Esophagus muscularis mucosa (tissue), 4 donors: ENCODE data around the gene CLCA2. TPM values are rescaled to one million over a fixed set of nuclear protein-coding genes. Genes with fewer than 3 reads are reported as not detected.

ENCODE experiments used
- DNase-seq: peaks from one replicate; pipeline ENCODE4 v3.0.0-alpha.2; 2017; ENCODE audit errors: extremely low spot score
- H3K27ac ChIP-seq, 4 donors: fragments of 200-600 bp; sonication (generic); replicated peaks in 1 of 4; 1 replicate in 3 of 4; 2 replicates in 1 of 4; pipeline ENCODE4 v1.5.1; 2016 to 2019; ENCODE audit warnings: mild to moderate bottlenecking in 1 of 4
- H3K27me3 ChIP-seq, 4 donors: fragments of 200-600 bp; sonication (generic); one replicate each; pipeline versions ENCODE4 v1.5.1 to v1.6.0; 2016 to 2019
- H3K36me3 ChIP-seq, 4 donors: fragments of 200-600 bp; sonication (generic); one replicate each; pipeline ENCODE4 v1.5.1; 2016 to 2019
- H3K4me1 ChIP-seq, 4 donors: fragments of 200-600 bp; sonication (generic); one replicate each; pipeline ENCODE4 v1.5.1; 2016 to 2019
- H3K4me3 ChIP-seq, 4 donors: fragments of 200-600 bp; sonication (generic); 1 replicate in 2 of 4; 2 replicates in 2 of 4; pipeline ENCODE4 v1.5.1; 2016 to 2019; ENCODE audit warnings: mild to moderate bottlenecking in 4 of 4, moderate library complexity in 1 of 4
- H3K9me3 ChIP-seq, 4 donors: fragments of 200-600 bp; sonication (generic); 1 replicate in 3 of 4; 2 replicates in 1 of 4; pipeline ENCODE4 v1.5.1; 2016 to 2019
- EP300 ChIP-seq: sonication (generic); formaldehyde crosslinking; IDR thresholded peaks from one replicate; pipeline ENCODE4 v1.6.1; 2017; ENCODE audit warnings: antibody characterized with exemption
- POLR2A ChIP-seq: fragments of 450-650 bp; IDR thresholded peaks from one replicate; pipeline ENCODE4 v1.6.1; 2017; ENCODE audit warnings: antibody characterized with exemption, moderate library complexity, mild to moderate bottlenecking, low read depth
- POLR2AphosphoS5 ChIP-seq, 2 donors: sonication (generic); formaldehyde crosslinking; IDR thresholded peaks; one replicate each; pipeline ENCODE4 v1.6.1; 2017; ENCODE audit warnings: antibody characterized with exemption in 2 of 2
- WGBS: methylation state at CpG from one replicate; pipeline ENCODE4 v1.1.5; 2018; 5-methylcytosine and 5-hydroxymethylcytosine counted together
- intact Hi-C: fragments of 100-400 bp; cut with DNase I; formaldehyde crosslinking; loops from one replicate; pipeline ENCODE4 v1.15.1; 2023
- total RNA-seq, 4 donors: library from RNA; depleted of rRNA; stranded (reverse); fragments of >200 nt; gene quantifications; one replicate each; pipeline versions ENCODE4 v1.1.0 to v1.2.1, GENCODE V29; 2016
- TF ChIP-seq, protein P1 (sequence below), 3 experiments: fragments of 200-600 bp in 2 of 3; fragments of 450-650 bp in 1 of 3; sonication (generic) in 2 of 3; IDR thresholded peaks; one replicate each; pipeline ENCODE4 v1.5.1; 2017 to 2019; ENCODE audit warnings: antibody characterized with exemption in 3 of 3, mild to moderate bottlenecking in 2 of 3, moderate library complexity in 1 of 3

The CLCA2 gene
- total RNA-seq, 4 donors from 2014 or later: not detected

DNA sequence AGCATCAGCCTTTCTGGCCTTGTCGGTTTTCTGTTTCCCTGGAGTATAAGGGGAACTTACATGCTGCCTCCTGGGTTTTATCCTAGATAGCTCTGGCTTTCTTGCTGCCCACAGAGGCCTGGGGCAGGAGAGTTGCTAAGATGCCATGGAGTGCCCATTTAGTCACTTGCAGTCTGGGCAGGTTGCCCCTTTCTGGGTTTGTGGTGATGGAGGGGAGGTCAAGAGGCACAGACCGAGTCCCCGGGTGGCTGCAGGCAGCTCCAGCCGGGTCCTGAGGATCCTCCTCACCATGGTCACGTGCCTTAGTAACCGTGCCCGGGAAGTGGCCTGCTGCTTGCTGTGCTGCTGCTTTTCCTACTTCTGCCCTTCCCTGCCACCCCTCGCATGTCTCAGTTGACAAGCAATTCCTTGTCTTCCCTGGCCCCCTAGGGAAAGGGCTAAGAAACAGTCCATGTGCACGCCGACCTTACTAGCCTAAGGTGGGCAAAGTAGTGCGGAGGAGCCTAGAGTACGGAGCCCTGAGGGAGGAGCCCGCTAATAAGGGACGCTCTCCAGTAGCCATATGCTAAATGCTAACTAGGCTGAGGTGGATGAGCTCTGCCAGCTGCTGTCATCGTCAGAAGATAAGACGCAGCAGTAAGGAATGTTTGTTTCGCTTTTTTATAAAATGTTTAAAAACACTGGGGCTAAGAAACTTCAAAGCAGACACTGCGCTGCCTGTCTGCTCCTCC lies 79.6 kb downstream of the CLCA2 start:
- no peaks in the 10 kb centered on the region for H3K36me3 ChIP-seq
- H3K9me3 ChIP-seq: no peaks in the 10 kb centered on the region
- WGBS: 31% methylated on average over 18 of the region's 18 CpGs
- peak overlapping the region; percentile 37 to 46 (median 44) for H3K4me3 ChIP-seq
- peaks cover 0 to 39% (median 33%) of the 10 kb centered on the region in 4 donors for H3K4me1 ChIP-seq
- DNase-seq: no peak
- intact Hi-C loops: no loop called here
- H3K27ac ChIP-seq: peak overlapping the region; percentile 49 to 68 (median 54)
- H3K27me3 ChIP-seq: no peaks in the 10 kb centered on the region
- no peak for TF ChIP-seq POLR2A
- TF ChIP-seq POLR2AphosphoS5 (IDR thresholded peaks at IDR 0.05): no peak
- TF ChIP-seq, protein P1, sequence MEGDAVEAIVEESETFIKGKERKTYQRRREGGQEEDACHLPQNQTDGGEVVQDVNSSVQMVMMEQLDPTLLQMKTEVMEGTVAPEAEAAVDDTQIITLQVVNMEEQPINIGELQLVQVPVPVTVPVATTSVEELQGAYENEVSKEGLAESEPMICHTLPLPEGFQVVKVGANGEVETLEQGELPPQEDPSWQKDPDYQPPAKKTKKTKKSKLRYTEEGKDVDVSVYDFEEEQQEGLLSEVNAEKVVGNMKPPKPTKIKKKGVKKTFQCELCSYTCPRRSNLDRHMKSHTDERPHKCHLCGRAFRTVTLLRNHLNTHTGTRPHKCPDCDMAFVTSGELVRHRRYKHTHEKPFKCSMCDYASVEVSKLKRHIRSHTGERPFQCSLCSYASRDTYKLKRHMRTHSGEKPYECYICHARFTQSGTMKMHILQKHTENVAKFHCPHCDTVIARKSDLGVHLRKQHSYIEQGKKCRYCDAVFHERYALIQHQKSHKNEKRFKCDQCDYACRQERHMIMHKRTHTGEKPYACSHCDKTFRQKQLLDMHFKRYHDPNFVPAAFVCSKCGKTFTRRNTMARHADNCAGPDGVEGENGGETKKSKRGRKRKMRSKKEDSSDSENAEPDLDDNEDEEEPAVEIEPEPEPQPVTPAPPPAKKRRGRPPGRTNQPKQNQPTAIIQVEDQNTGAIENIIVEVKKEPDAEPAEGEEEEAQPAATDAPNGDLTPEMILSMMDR (IDR thresholded peaks at IDR 0.05): no peak
- no peak for TF ChIP-seq EP300

DNA sequence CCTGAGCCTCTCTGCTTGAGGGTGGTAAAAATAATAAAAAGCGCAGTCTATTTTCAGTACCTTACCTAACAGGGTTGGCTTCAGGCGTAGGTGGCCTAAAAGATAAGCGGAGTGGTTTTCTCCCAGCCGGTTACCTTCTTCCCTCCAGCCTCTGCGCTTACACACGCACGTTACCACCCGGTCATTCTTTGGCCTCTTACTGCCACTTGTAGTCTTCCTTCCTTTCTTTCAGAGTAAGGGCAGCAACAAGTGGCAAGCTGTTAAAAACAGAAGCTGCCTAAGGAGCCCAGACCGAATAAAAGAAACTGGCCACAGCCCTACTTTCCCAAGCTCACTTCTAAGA lies 80.1 kb downstream of the CLCA2 start:
- no peaks in the 10 kb centered on the region for H3K36me3 ChIP-seq
- H3K27me3 ChIP-seq: no peaks in the 10 kb centered on the region
- DNase-seq: no peak
- peak overlapping the region; percentile 49 to 68 (median 54) for H3K27ac ChIP-seq
- no peaks in the 10 kb centered on the region for H3K9me3 ChIP-seq
- intact Hi-C loops: no loop called here
- H3K4me1 ChIP-seq: peaks cover 0 to 39% (median 33%) of the 10 kb centered on the region in 4 donors
- H3K4me3 ChIP-seq: peak overlapping the region; percentile 37 to 46 (median 44)
- no peak for TF ChIP-seq EP300
- WGBS: 35% methylated on average over 9 of the region's 9 CpGs

DNA sequence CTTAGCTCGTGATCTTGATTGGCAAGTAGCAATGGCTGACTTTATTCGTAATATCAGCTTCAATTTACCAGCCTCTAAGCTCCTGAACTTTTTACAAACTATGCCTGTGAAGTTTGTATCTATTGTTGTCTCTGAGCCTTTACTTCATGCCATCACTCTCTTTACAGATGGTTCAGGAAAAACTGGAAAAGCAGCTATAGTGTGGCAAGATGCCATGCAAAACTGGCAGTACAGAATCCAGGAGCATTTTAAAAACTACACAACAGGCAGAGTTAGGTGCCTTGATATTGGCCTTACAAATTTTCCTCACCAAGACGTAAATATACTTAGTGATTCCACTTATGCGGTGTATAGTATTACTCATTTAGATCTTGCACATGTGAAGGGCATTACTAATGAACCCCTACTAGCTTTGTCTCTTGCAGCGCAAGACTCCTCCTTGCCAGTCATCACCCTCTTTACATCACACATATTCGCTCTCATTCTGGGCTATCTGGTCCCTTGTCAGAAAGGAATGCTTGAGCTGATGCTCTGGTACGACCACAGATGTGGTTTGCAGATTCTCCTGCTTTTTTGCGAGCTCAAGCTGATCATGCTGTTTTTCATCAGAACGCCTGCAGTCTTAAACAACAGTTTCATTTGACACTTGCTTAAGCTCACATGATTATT lies 81.1 kb downstream of the CLCA2 start:
- H3K27ac ChIP-seq: no peak overlapping the region
- TF ChIP-seq POLR2A (no peak), EP300 (no peak), POLR2AphosphoS5 (IDR thresholded peaks at IDR 0.05) (no peak)
- TF ChIP-seq, protein P1 (IDR thresholded peaks at IDR 0.05): no peak
- intact Hi-C loops: loop anchor here (5.0 kb wide), 1 partner anchor 33 kb away; no protein-coding TSS in a partner anchor

DNA sequence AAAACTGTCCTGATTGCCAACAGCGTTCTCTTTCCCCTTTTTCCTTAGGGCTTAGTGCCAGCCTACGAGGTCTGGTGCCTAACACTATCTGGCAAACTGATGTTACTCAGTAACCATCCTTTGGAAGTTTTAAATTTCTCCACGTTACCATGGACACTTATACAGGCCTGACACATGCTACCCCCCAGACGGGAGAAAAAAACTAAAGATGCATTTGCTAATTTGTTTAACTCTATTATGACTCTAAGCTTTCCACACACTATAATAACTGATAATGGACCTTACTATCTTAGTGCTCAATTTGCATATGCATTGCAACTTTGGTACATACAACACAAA lies 81.6 kb downstream of the CLCA2 start:
- DNase-seq: no peak
- WGBS: 44% methylated on average over 4 of the region's 4 CpGs
- TF ChIP-seq POLR2AphosphoS5 (IDR thresholded peaks at IDR 0.05) (no peak), EP300 (no peak), POLR2A (no peak)
- TF ChIP-seq, protein P1 (IDR thresholded peaks at IDR 0.05): no peak
- Histone ChIP-seq H3K36me3 (no peaks in the 10 kb centered on the region), H3K4me1 (peaks cover 0 to 37% (median 31%) of the 10 kb centered on the region in 4 donors), H3K27ac (no peak overlapping the region), H3K4me3 (no peak overlapping the region), H3K27me3 (no peaks in the 10 kb centered on the region), H3K9me3 (no peaks in the 10 kb centered on the region)
- intact Hi-C loops: loop anchor here (5.0 kb wide), 1 partner anchor 33 kb away; no protein-coding TSS in a partner anchor

More for the DNA sequence above, 81.1 kb downstream of the CLCA2 start:
- no peak for DNase-seq
- H3K4me1 ChIP-seq: peaks cover 0 to 39% (median 33%) of the 10 kb centered on the region in 4 donors
- no peaks in the 10 kb centered on the region for H3K27me3 ChIP-seq
- no peaks in the 10 kb centered on the region for H3K36me3 ChIP-seq
- H3K9me3 ChIP-seq: no peaks in the 10 kb centered on the region
- WGBS: 67% methylated on average over 9 of the region's 9 CpGs
- H3K4me3 ChIP-seq: no peak overlapping the region

Other genes with a start within 250 kb of the CLCA2 start
- 10 to 100 TPM; 11.6 to 18.7 (median 13.3) TPM for gene ODF2L, start 27.8 kb upstream of the CLCA2 start, total RNA-seq
- under 1 TPM in 1 of 4 donors, not detected in 3; 0.11 TPM for gene CLCA1, start 44.8 kb downstream of the CLCA2 start, total RNA-seq
- gene CLCA4, start 122.9 kb downstream of the CLCA2 start, total RNA-seq: 1 to 10 TPM in 2 of 4 donors, not detected in 2; 1.4 to 1.7 TPM